ENCODE measurements around the gene SLC9A4. TPM values are rescaled to one million over a fixed set of nuclear protein-coding genes. Genes with fewer than 3 reads are reported as not detected.

Gene SLC9A4
- total and polyA plus RNA-seq, 12 donors: 0.07 TPM; not detected in 11

DNA sequence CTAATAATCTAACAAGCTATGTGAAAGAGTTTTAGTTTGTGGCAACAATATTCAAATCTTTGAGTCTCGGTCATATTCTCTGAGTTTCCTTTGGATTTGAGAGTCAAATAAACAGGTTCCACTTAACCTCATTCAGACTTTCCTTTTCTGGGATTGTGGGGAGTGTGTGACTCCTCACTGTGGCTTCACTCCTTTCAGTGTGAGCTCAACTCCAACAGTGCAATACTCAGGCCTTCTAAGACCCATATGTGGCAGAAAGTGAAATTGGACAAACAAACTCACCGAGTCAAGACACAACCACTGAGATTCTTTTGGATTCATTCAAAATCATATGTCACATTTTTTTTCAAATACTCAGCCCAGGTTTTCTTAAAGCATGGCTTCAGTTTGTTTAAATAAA is 25.4 kb downstream of the SLC9A4 start:
- WGBS, 2 donors: 89 to 91% methylated on average over 2 of the region's 2 CpGs
- peaks cover 0 to 15% (median 0%) of the 10 kb centered on the region in 11 donors for H3K9me3 ChIP-seq
- no peak overlapping the region for H3K4me3 ChIP-seq
- intact Hi-C loops (cut with DNase I): no loop called here
- H3K36me3 ChIP-seq: no peaks in the 10 kb centered on the region
- no peak for DNase-seq
- H3K27me3 ChIP-seq: peaks cover 0 to 19% (median 5%) of the 10 kb centered on the region in 7 donors
- H3K4me1 ChIP-seq: no peaks in the 10 kb centered on the region
- TF ChIP-seq, protein P1, sequence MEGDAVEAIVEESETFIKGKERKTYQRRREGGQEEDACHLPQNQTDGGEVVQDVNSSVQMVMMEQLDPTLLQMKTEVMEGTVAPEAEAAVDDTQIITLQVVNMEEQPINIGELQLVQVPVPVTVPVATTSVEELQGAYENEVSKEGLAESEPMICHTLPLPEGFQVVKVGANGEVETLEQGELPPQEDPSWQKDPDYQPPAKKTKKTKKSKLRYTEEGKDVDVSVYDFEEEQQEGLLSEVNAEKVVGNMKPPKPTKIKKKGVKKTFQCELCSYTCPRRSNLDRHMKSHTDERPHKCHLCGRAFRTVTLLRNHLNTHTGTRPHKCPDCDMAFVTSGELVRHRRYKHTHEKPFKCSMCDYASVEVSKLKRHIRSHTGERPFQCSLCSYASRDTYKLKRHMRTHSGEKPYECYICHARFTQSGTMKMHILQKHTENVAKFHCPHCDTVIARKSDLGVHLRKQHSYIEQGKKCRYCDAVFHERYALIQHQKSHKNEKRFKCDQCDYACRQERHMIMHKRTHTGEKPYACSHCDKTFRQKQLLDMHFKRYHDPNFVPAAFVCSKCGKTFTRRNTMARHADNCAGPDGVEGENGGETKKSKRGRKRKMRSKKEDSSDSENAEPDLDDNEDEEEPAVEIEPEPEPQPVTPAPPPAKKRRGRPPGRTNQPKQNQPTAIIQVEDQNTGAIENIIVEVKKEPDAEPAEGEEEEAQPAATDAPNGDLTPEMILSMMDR (IDR thresholded peaks at IDR 0.05): no peak
- no peak overlapping the region for H3K27ac ChIP-seq
- no peak for ATAC-seq

DNA sequence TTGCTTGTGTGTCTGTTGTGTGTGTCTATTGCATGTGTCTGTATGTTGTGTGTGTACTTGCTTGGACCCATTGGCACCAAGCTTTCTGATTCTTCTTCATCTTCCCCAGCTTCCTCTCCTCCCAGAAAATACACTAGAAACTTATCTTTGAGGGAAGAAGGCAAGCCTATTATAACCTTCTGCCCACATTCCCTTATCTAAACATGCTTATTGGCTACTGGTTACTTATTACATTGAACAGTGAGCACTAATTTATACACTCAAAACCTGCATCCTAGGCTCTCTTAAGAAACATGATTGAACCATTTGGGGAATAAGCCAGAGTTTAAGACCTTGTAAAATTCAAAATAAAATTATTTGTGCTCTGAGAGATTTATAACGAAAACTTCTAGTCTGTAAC is 26.5 kb downstream of the SLC9A4 start:
- TF ChIP-seq, protein P1 (IDR thresholded peaks at IDR 0.05): no peak
- Histone ChIP-seq H3K9me3 (peaks cover 0 to 10% (median 0%) of the 10 kb centered on the region in 11 donors), H3K36me3 (no peaks in the 10 kb centered on the region), H3K27me3 (peaks cover 0 to 19% (median 5%) of the 10 kb centered on the region in 7 donors), H3K4me3 (no peak overlapping the region), H3K27ac (no peak overlapping the region), H3K4me1 (no peaks in the 10 kb centered on the region)
- DNase-seq: no peak
- no peak for ATAC-seq
- intact Hi-C loops (cut with DNase I): no loop called here
- 79 to 82% methylated on average over 1 of the region's 1 CpG for WGBS, 2 donors

DNA sequence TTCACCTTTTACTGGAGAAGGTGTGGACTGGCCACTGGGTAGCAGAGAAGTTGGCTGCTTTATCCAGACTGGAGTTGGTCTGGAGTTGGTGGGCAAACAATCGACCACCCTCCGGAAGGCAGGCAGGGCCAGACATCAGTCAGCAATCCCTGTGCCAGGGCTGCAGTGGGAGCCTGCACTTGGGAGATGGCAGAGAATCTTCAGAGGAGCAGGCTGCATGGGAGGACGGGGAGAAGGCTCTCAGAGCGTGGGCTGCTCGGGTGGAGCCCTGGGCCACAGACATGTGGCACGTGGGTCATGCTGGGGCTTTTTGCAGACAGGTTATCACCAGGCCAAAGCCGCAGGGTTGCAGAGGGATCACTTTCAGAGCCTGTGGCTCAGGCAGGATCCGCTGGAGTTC is 29.6 kb downstream of the SLC9A4 start:
- Histone ChIP-seq H3K27me3 (peaks cover 0 to 19% (median 5%) of the 10 kb centered on the region in 7 donors), H3K9me3 (no peaks in the 10 kb centered on the region), H3K27ac (no peak overlapping the region), H3K36me3 (no peaks in the 10 kb centered on the region), H3K4me3 (no peak overlapping the region), H3K4me1 (no peaks in the 10 kb centered on the region)
- ATAC-seq: no peak
- intact Hi-C loops (cut with DNase I): no loop called here
- 78 to 81% methylated on average over 8 of the region's 8 CpGs for WGBS, 2 donors
- no peak for DNase-seq
- TF ChIP-seq, protein P1 (IDR thresholded peaks at IDR 0.05): no peak

DNA sequence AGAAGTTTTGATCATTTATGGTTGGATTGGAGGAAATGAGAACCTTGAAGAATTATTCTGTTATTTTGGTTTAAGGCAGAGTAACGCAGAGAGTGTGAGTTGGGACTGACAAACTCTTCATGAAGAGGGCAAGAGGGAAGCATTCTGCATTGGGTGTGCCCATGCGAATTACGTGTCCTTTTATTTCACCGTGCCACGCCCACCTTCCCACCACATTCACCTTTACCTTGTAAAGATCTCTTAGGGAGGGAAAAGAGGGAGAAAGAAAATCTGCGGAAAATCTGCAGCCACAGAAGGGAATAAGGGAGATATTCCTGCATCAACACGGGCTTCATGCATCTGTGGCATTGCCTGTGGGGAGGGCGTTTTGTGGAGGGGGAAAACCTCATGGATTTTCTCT is 31.8 kb downstream of the SLC9A4 start:
- Histone ChIP-seq H3K4me3 (no peak overlapping the region), H3K27me3 (peaks cover 0 to 19% (median 7%) of the 10 kb centered on the region in 7 donors), H3K9me3 (peaks cover 0 to 11% (median 0%) of the 10 kb centered on the region in 11 donors), H3K4me1 (peaks cover 0 to 7% (median 0%) of the 10 kb centered on the region in 9 donors), H3K36me3 (no peaks in the 10 kb centered on the region), H3K27ac (no peak overlapping the region)
- no peak for DNase-seq
- no peak for ATAC-seq
- TF ChIP-seq, protein P1 (IDR thresholded peaks at IDR 0.05): no peak
- intact Hi-C loops (cut with DNase I): no loop called here
- 78 to 84% methylated on average over 8 of the region's 8 CpGs for WGBS, 2 donors
